NT2/D1 (cell line): ENCODE data around the gene AFF1.
"Not testable (repeated sequence)": the region's sequence is repeated elsewhere in the genome, so short reads cannot be mapped to it uniquely, and the experiment has no call there.

Source experiments
- SUZ12 ChIP-seq: IDR thresholded peaks from 2 replicates; pipeline ENCODE4 v1.6.1; 2011; ENCODE audit not compliant: insufficient read length, insufficient read depth; ENCODE audit errors: extremely low read depth
- YY1 ChIP-seq: IDR thresholded peaks from 2 replicates; pipeline ENCODE4 v1.6.1; 2011; ENCODE audit not compliant: insufficient read length, insufficient read depth
- ZNF274 ChIP-seq: IDR thresholded peaks from 2 replicates; pipeline ENCODE4 v1.6.1; 2011; ENCODE audit warnings: mild to moderate bottlenecking, low read depth, low read length

- not testable (repeated sequence) for TF ChIP-seq YY1, SUZ12, ZNF274
Observed at GRCh38 chr4:86996510-86996909, 61.7 kb downstream of the AFF1 start.
